HepG2 (cell line): ENCODE data around the gene SAP130. TPM values are rescaled to one million over a fixed set of nuclear protein-coding genes. Genes with fewer than 3 reads are reported as not detected.

Source experiments
- ATAC-seq: fragments of 200-7000 bp; cut with Tn5 transposase; 3 replicates; pipeline ENCODE4 v1.9.1; 2020; ENCODE audit warnings: mild to moderate bottlenecking, moderate library complexity
- BruUV-seq: library from RNA; stranded (reverse); fragments of 400-500 nt; replicated peaks from 2 replicates; lab custom pipeline; 2021; lab: Mats Ljungman, UMichigan
- CTCF ChIA-PET: fragments of 300-600 bp; formaldehyde crosslinking; extraction: SDS; loops from one replicate; lab custom pipeline; 2021; ENCODE audit warnings: low total read pairs, inconsistent platforms, low intra/inter-chr PET ratio; lab: Yijun Ruan, JAX
- POLR2A ChIA-PET: fragments of 350-600 bp; sonication (Branson Sonifier 250); formaldehyde crosslinking; loops from one replicate; lab custom pipeline; 2020; ENCODE audit warnings: antibody characterized with exemption, inconsistent platforms; lab: Yijun Ruan, JAX
- DNase-seq: peaks from one replicate; pipeline ENCODE4 v3.0.0-alpha.2; 2015; ENCODE audit warnings: low spot score
- FAIRE-seq: peaks from 3 replicates; lab custom pipeline; 2011; peaks lifted over from hg19 to GRCh38; lab: Jason Lieb, UNC
- H2AFZ ChIP-seq: one replicate; pipeline ENCODE4 v1.6.1; 2011; ENCODE audit warnings: low read length, inconsistent platforms
- H3K27ac ChIP-seq: fragments of 300-600 bp; 3 replicates; pipeline ENCODE4 v1.8.0; 2011; ENCODE audit warnings: mixed run types, mild to moderate bottlenecking, mixed read lengths, low read length, inconsistent platforms; ENCODE audit not compliant: insufficient read depth; ENCODE audit errors: extremely low read length
- H3K27me3 ChIP-seq, 2 experiments: fragments of 200-600 bp in 1 of 2; 2 replicates in 1 of 2; 3 replicates in 1 of 2; pipeline versions ENCODE4 v1.6.0 to v1.8.0; 2011; ENCODE audit warnings: low read length in 2 of 2, mild to moderate bottlenecking in 2 of 2, moderate library complexity in 2 of 2, inconsistent platforms in 1 of 2; ENCODE audit not compliant: insufficient read depth in 2 of 2, control insufficient read depth in 1 of 2
- H3K36me3 ChIP-seq, 2 experiments: fragments of 200-600 bp in 1 of 2; replicated peaks in 1 of 2; 2 replicates in 1 of 2; 3 replicates in 1 of 2; pipeline versions ENCODE4 v1.5.1 to v1.8.0; 2011; ENCODE audit warnings: low read length in 2 of 2, inconsistent platforms in 1 of 2; ENCODE audit not compliant: insufficient read depth in 2 of 2, control insufficient read depth in 1 of 2
- H3K4me1 ChIP-seq: 2 replicates; pipeline ENCODE4 v1.5.1; 2012; ENCODE audit warnings: low read length, inconsistent platforms; ENCODE audit not compliant: insufficient read depth
- H3K4me2 ChIP-seq: 2 replicates; pipeline ENCODE4 v1.6.0; 2011; ENCODE audit warnings: low read depth, low read length, inconsistent platforms
- H3K4me3 ChIP-seq, 3 experiments: fragments of 200-600 bp in 1 of 3; sonication (generic), shearing (Covaris generic) in 1 of 3; replicated peaks in 1 of 3; 2 replicates each; pipeline ENCODE4 v1.5.1; 2011 to 2016; ENCODE audit warnings: low read length in 3 of 3, inconsistent platforms in 2 of 3, low read depth in 2 of 3, mild to moderate bottlenecking in 2 of 3, control low read depth in 1 of 3, mixed read lengths in 1 of 3; ENCODE audit not compliant: insufficient read depth in 1 of 3
- H3K79me2 ChIP-seq: one replicate; pipeline ENCODE4 v1.6.1; 2011; ENCODE audit warnings: low read length, inconsistent platforms; ENCODE audit not compliant: insufficient read depth
- H3K9ac ChIP-seq: 2 replicates; pipeline ENCODE4 v1.6.0; 2011; ENCODE audit warnings: mild to moderate bottlenecking, low read depth, low read length, inconsistent platforms; ENCODE audit not compliant: insufficient read depth
- H3K9me3 ChIP-seq: 2 replicates; pipeline ENCODE4 v1.5.1; 2012; ENCODE audit warnings: mild to moderate bottlenecking, low read length
- H4K20me1 ChIP-seq: 2 replicates; pipeline ENCODE4 v1.6.0; 2011; ENCODE audit warnings: inconsistent platforms, mild to moderate bottlenecking, low read length, moderate library complexity; ENCODE audit not compliant: insufficient read depth
- ATRX ChIP-seq: sonication (generic); formaldehyde crosslinking; IDR thresholded peaks from 2 replicates; pipeline ENCODE4 v1.4.0; 2020; ENCODE audit warnings: missing genetic modification reagents, borderline replicate concordance
- KMT2B ChIP-seq: IDR thresholded peaks from 2 replicates; pipeline ENCODE4 v1.6.1; 2016; ENCODE audit warnings: missing genetic modification reagents, missing compliant biosample characterization
- SOX13 ChIP-seq, 3 experiments: fragments of 450-650 bp in 1 of 3; sonication (generic) in 1 of 3; formaldehyde crosslinking in 1 of 3; IDR thresholded peaks in 2 of 3; conservative IDR thresholded peaks in 1 of 3; 2 replicates each; pipeline versions ENCODE4 v1.5.0 to v1.6.1; 2016 to 2020; ENCODE audit warnings: antibody characterized with exemption in 1 of 3, mild to moderate bottlenecking in 1 of 3, missing compliant biosample characterization in 1 of 3, missing genetic modification reagents in 1 of 3, moderate library complexity in 1 of 3
- SP4 ChIP-seq: sonication (generic); formaldehyde crosslinking; IDR thresholded peaks from 2 replicates; pipeline ENCODE4 v1.8.1; 2023; ENCODE audit warnings: mild to moderate bottlenecking, missing genetic modification reagents
- WIZ ChIP-seq: sonication (generic); formaldehyde crosslinking; IDR thresholded peaks from 2 replicates; pipeline ENCODE4 v1.5.1; 2020; ENCODE audit warnings: mild to moderate bottlenecking, missing genetic modification reagents
- ZKSCAN8 ChIP-seq: IDR thresholded peaks from 2 replicates; pipeline ENCODE4 v1.6.1; 2016; ENCODE audit warnings: borderline replicate concordance, missing genetic modification reagents, missing compliant biosample characterization
- ZNF10 ChIP-seq: sonication (generic); formaldehyde crosslinking; IDR thresholded peaks from 2 replicates; pipeline ENCODE4 v1.4.0; 2020; ENCODE audit warnings: mild to moderate bottlenecking, low read depth, missing genetic modification reagents, borderline replicate concordance
- ZNF143 ChIP-seq: sonication (generic); formaldehyde crosslinking; IDR thresholded peaks from 2 replicates; pipeline ENCODE4 v1.4.0; 2020; ENCODE audit warnings: missing genetic modification reagents
- ZNF773 ChIP-seq: sonication (generic); formaldehyde crosslinking; IDR thresholded peaks from 2 replicates; pipeline ENCODE4 v1.4.0; 2020; ENCODE audit warnings: missing genetic modification reagents, borderline replicate concordance
- ZNF777 ChIP-seq: sonication (generic); formaldehyde crosslinking; IDR thresholded peaks from 2 replicates; pipeline ENCODE4 v1.4.0; 2020; ENCODE audit warnings: missing genetic modification reagents
- ZNF816 ChIP-seq: sonication (generic); formaldehyde crosslinking; IDR thresholded peaks from 2 replicates; pipeline ENCODE4 v1.8.0; 2022; ENCODE audit warnings: missing genetic modification reagents, mild to moderate bottlenecking, borderline replicate concordance
- WGBS: methylation state at CpG from one replicate; pipeline ENCODE4 v1.1.6; 2017; ENCODE audit warnings: low lambda C conversion rate; 5-methylcytosine and 5-hydroxymethylcytosine counted together
- in situ Hi-C: cut with HindIII; loops from 2 replicates; pipeline ENCODE4 v1.10.0; 2017; ENCODE audit warnings: low pct_unique_long_range_greater_than_20kb; ENCODE audit not compliant: extremely low pct_ligation_motif_present
- intact Hi-C: fragments of 100-400 bp; cut with micrococcal nuclease; formaldehyde crosslinking; loops from one replicate; pipeline ENCODE4 v1.10.0; 2022; ENCODE audit not compliant: unreplicated experiment
- polyA plus RNA-seq, 8 experiments: library from polyadenylated mRNA; depleted of rRNA in 3 of 8; stranded (reverse) in 7 of 8; unstranded in 1 of 8; fragments of >200 nt; fragmentation: Illumina TruSeq in 4 of 8; extraction: Trizol in 4 of 8; gene quantifications; 2 replicates each; pipeline versions ENCODE4 v1.2.1 to v1.2.3, GENCODE V29; 2011 to 2016; ENCODE audit warnings: low read depth in 4 of 8, missing spikeins in 1 of 8, mixed read lengths in 1 of 8; ENCODE audit not compliant: insufficient read depth in 1 of 8
- total RNA-seq, 5 experiments: library from RNA; depleted of rRNA; stranded (reverse); fragments of >200 nt; fragmentation: Illumina TruSeq; extraction: Trizol; gene quantifications; 2 replicates each; pipeline ENCODE4 v1.2.3, GENCODE V29; 2016; ENCODE audit warnings: low read depth in 1 of 5
- TF ChIP-seq, protein P1 (sequence below): sonication (generic); IDR thresholded peaks from 2 replicates; pipeline ENCODE4 v1.6.1; 2016; ENCODE audit warnings: low read depth, borderline replicate concordance
- TF ChIP-seq, protein P2 (sequence below), 2 experiments: fragments of 450-650 bp in 1 of 2; sonication (generic) in 1 of 2; formaldehyde crosslinking; IDR thresholded peaks; 2 replicates each; pipeline versions ENCODE4 v1.5.0 to v1.8.0; 2020 to 2022; ENCODE audit warnings: mild to moderate bottlenecking in 1 of 2, missing genetic modification reagents in 1 of 2
- TF ChIP-seq, protein P3 (sequence below): sonication (generic); formaldehyde crosslinking; IDR thresholded peaks from 2 replicates; pipeline ENCODE4 v1.5.0; 2020; ENCODE audit warnings: mild to moderate bottlenecking, missing genetic modification reagents, moderate library complexity
- TF ChIP-seq, protein P4 (sequence below): IDR thresholded peaks from 2 replicates; pipeline ENCODE4 v1.6.1; 2016; ENCODE audit warnings: mild to moderate bottlenecking
- TF ChIP-seq, protein P5 (sequence below): sonication (generic); formaldehyde crosslinking; conservative IDR thresholded peaks from 2 replicates; pipeline ENCODE4 v1.4.0; 2020; ENCODE audit warnings: missing genetic modification reagents

Gene SAP130
- total and polyA plus RNA-seq, 2 of the 13 experiments (the other 11 are each of a cell fraction or from before 2014, with no cell fraction given), result 11.1 to 18.6 TPM

DNA sequence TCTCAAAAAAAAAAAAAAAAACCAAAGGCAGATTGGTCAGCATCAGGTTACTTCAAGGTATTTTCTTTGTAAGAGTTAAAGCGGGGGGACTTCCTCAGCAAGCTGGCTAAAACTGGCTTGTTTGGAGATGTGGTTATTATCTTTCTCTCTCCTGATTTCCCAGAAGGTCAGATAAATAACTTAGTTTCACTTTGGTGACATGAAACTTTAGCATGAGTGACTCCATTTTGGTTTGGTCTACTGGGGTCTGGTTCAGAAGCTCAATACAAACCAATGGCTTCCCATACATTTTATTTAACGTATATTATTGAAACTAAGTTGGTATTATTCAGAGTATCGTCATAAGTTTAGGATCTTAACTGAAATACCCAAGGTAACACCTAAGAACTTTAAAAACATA lies 100.5 kb downstream of the SAP130 start:
- TF ChIP-seq ZNF143 (CRISPR knock-in tag) (no peak), ZNF777 (CRISPR knock-in tag) (no peak), SP4 (CRISPR knock-in tag) (no peak), ATRX (CRISPR knock-in tag) (no peak), WIZ (CRISPR knock-in tag) (no peak), SOX13 (IDR thresholded peaks at IDR 0.05) (no peak), SOX13 (CRISPR knock-in tag; conservative IDR thresholded peaks at IDR 0.05 in 1 of 2, IDR thresholded peaks at IDR 0.05 in 1 of 2) (no peak), ZNF816 (CRISPR knock-in tag) (no peak), ZNF773 (CRISPR knock-in tag) (no peak), ZKSCAN8 (CRISPR knock-in tag) (no peak), KMT2B (CRISPR knock-in tag) (no peak), ZNF10 (no peak)
- TF ChIP-seq, protein P1, sequence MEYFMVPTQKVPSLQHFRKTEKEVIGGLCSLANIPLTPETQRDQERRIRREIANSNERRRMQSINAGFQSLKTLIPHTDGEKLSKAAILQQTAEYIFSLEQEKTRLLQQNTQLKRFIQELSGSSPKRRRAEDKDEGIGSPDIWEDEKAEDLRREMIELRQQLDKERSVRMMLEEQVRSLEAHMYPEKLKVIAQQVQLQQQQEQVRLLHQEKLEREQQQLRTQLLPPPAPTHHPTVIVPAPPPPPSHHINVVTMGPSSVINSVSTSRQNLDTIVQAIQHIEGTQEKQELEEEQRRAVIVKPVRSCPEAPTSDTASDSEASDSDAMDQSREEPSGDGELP, result no peak
- TF ChIP-seq, protein P2, sequence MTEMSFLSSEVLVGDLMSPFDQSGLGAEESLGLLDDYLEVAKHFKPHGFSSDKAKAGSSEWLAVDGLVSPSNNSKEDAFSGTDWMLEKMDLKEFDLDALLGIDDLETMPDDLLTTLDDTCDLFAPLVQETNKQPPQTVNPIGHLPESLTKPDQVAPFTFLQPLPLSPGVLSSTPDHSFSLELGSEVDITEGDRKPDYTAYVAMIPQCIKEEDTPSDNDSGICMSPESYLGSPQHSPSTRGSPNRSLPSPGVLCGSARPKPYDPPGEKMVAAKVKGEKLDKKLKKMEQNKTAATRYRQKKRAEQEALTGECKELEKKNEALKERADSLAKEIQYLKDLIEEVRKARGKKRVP (CRISPR knock-in tag; IDR thresholded peaks at IDR 0.05), result no peak
- TF ChIP-seq, protein P3, sequence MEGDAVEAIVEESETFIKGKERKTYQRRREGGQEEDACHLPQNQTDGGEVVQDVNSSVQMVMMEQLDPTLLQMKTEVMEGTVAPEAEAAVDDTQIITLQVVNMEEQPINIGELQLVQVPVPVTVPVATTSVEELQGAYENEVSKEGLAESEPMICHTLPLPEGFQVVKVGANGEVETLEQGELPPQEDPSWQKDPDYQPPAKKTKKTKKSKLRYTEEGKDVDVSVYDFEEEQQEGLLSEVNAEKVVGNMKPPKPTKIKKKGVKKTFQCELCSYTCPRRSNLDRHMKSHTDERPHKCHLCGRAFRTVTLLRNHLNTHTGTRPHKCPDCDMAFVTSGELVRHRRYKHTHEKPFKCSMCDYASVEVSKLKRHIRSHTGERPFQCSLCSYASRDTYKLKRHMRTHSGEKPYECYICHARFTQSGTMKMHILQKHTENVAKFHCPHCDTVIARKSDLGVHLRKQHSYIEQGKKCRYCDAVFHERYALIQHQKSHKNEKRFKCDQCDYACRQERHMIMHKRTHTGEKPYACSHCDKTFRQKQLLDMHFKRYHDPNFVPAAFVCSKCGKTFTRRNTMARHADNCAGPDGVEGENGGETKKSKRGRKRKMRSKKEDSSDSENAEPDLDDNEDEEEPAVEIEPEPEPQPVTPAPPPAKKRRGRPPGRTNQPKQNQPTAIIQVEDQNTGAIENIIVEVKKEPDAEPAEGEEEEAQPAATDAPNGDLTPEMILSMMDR (CRISPR knock-in tag), result no peak
- TF ChIP-seq, protein P4, sequence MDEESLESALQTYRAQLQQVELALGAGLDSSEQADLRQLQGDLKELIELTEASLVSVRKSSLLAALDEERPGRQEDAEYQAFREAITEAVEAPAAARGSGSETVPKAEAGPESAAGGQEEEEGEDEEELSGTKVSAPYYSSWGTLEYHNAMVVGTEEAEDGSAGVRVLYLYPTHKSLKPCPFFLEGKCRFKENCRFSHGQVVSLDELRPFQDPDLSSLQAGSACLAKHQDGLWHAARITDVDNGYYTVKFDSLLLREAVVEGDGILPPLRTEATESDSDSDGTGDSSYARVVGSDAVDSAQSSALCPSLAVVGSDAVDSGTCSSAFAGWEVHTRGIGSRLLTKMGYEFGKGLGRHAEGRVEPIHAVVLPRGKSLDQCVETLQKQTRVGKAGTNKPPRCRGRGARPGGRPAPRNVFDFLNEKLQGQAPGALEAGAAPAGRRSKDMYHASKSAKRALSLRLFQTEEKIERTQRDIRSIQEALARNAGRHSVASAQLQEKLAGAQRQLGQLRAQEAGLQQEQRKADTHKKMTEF, result no peak
- TF ChIP-seq, protein P5, sequence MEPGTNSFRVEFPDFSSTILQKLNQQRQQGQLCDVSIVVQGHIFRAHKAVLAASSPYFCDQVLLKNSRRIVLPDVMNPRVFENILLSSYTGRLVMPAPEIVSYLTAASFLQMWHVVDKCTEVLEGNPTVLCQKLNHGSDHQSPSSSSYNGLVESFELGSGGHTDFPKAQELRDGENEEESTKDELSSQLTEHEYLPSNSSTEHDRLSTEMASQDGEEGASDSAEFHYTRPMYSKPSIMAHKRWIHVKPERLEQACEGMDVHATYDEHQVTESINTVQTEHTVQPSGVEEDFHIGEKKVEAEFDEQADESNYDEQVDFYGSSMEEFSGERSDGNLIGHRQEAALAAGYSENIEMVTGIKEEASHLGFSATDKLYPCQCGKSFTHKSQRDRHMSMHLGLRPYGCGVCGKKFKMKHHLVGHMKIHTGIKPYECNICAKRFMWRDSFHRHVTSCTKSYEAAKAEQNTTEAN (CRISPR knock-in tag), result no peak
- H4K20me1 ChIP-seq, result no peaks in the 10 kb centered on the region
- in situ Hi-C loops (no loop called here), intact Hi-C loops (no loop called here)
- no peak overlapping the region for H2AFZ ChIP-seq
- no peak overlapping the region for H3K4me2 ChIP-seq
- H3K4me1 ChIP-seq, result peaks cover 9% of the 10 kb centered on the region
- no peaks in the 10 kb centered on the region for H3K36me3 ChIP-seq
- H3K9ac ChIP-seq, result no peak overlapping the region
- DNase-seq (no peak), ATAC-seq (no peak), FAIRE-seq (no peak)
- no peak overlapping the region for H3K27ac ChIP-seq
- H3K4me3 ChIP-seq, result no peak overlapping the region
- WGBS, result 77% methylated on average over 3 of the region's 3 CpGs
- no peaks in the 10 kb centered on the region for H3K27me3 ChIP-seq
- BruUV-seq, result no TSS peak
- H3K79me2 ChIP-seq, result no peaks in the 10 kb centered on the region
- no peaks in the 10 kb centered on the region for H3K9me3 ChIP-seq
- ChIA-PET POLR2A (no interaction called here), CTCF (no interaction called here)
